GM18870 (cell line): Measurements from ENCODE around the gene CHRFAM7A.
"Not testable (repeated sequence)": the region's sequence is repeated elsewhere in the genome, so short reads cannot be mapped to it uniquely, and the experiment has no call there.

ENCODE experiments used
- ATAC-seq: cut with Tn5 transposase; IDR thresholded peaks from one replicate; pipeline ENCODE4 v1.9.1; 2021; ENCODE audit warnings: moderate library complexity; ENCODE audit not compliant: unreplicated experiment

CHRFAM7A gene

DNA sequence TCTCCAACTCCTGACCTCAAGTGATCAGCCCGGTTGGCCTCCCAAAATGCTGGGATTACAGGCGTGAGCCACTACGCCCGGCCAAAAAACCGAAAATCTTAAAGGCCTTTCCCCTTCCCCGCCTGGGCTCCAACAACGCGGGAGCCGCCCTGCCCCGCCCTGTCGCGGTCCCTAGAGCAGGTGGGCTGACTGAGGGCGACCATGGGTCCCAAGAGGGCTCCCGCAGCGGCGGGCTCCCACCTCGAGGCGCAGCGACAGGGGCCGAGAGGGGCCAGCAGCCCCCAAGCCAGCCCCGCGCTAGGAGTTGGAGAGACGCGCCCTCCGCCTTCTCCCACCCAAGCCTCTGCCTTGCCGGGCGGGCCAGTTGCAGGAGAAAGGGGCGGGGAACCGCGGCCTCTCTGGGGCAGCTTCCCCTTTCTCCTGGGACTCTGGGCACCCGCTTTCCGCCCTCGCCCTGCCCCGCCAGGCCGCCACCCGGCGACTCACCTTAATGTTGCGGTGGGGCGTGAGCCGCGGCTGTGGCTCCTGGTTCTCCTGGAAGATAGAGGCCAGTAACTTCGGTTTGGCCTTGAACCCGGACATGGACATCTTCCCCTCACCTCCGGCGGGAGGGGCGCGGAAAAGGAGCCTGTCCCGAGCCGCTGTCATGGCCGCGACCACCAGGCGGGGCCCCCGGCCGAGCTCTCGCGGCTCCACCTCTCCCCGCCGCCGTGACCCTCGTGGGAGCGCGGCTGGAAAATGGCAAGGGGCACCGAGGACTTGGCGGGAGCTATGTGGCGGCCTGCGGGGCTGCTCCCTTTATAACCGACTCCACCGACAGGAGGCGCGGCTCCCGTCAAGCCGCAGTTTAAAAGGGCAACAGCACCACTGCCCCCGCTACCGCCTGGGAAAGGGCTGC lies at the start of gene CHRFAM7A:
CHRFAM7A (minus strand) TSS at position 775 of the 898 bp plus-strand sequence. CDS start 10,189 bp downstream, outside the sequence.
- not testable (repeated sequence) for ATAC-seq

DNA sequence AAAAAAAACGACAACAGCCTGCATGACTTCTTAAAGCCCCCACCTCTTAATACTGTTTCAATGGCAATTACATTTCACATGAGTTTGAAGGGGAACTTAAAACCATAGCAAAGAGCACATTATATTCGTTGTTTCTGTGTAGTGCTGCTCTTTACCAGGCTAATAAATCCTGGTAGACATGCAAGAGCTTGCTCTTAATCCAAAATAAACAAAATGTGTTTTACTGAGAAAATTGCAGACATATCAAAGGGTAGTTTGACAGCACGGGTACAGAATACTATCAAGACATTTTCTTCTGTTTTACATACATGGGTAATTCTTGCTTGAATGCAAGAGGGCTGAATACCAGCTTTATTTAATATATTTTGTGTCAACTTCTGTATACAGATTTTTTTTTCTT lies 45.0 kb upstream of the CHRFAM7A start:
- not testable (repeated sequence) for ATAC-seq

GRCh38 chr15:30435878-30436277 lies 42.5 kb upstream of the CHRFAM7A start:
- not testable (repeated sequence) for ATAC-seq

- ATAC-seq: not testable (repeated sequence)
Measured at GRCh38 chr15:30420723-30421122, 27.4 kb upstream of the CHRFAM7A start.

GRCh38 chr15:30414160-30414559 lies 20.8 kb upstream of the CHRFAM7A start, which contains the start of gene GOLGA8R:
TSS of gene GOLGA8R (minus strand) at chr15:30414260. CDS start at chr15:30414162, 98 bp downstream.
- ATAC-seq: not testable (repeated sequence)

- not testable (repeated sequence) for ATAC-seq
Measured at GRCh38 chr15:30407636-30408035, 14.3 kb upstream of the CHRFAM7A start.

- not testable (repeated sequence) for ATAC-seq
Measured at GRCh38 chr15:30398988-30399387, 5.6 kb upstream of the CHRFAM7A start.

DNA sequence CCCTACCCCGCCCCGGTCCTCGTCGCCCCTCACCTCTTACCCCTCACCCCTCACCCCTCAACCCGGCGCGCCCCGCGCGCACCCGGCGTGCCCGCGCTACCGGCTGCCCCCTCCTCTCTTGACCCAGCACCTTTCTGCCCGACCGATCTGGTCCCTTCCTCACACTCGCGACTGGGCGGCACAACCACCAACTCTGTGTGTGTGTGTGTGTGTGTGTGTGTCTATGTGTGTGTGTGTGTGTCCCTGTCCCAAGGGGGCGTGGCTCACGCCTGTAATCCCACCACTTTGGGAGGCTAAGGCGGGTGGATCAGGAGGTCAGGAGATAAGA lies 288 bp upstream of the CHRFAM7A start:
- ATAC-seq: not testable (repeated sequence)

DNA sequence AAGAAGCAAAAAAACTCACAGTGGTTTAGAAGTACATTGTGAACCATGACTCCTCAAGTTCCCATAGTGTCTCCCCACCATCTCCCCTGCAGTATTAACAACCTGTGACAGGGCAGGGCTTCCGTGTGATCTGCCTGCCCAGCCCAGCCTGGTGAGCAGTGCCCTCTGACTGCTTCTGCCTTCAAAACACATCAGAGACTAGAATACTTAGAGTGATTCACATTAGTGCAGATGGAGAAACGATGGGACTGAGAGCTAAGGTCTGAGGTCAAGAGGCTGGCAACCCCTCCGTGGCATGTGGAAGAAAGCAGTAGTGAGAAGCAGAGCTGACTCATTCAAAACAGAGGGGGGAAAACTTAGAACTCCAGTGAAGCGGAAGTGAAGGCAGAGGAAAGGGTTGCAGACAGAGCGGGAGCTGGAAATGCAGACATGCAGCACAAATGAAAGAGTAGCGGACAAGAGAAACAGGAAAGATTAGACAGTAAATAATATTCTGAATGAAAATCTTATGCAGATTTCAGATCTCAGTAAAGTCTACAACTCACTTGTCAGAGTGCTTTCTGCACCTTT lies 6.9 kb downstream of the CHRFAM7A start:
- not testable (repeated sequence) for ATAC-seq

GRCh38 chr15:30377082-30377413 lies 16.3 kb downstream of the CHRFAM7A start:
- ATAC-seq: not testable (repeated sequence)

DNA sequence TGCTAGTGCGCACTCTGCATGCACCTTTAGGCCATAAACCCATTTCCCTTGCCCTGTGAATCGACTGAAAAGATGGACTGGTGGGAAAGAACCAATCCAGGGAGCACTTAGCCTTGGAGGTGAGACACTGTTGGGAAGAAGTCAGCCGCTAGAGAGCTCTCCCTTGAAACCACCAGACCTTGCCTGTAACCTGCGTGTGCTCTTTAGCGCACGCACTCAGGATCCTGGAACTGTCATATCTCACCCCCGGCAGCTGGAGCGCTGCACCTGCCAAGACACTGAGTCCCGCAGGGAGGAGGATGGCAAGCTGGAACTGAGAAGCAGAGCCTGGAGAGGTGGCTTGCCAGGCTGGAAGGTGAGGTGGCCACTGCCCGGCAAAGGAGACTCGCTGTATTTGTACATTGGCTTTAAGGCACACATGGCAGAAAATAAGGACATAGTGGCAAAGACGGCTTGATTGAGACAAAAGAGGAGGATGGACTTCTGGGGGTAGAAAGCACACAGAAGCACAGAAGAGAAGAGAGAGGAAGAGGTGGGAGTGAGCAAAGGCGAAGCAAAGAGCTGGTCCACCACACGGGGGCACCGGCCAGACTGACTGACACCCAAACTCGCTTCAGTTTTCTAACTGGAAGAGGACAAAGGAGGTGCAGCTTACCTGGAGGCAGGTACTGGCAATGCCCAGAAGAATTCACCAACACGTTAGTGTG lies 16.8 kb downstream of the CHRFAM7A start:
- ATAC-seq: not testable (repeated sequence)

GRCh38 chr15:30375872-30376271 lies 17.5 kb downstream of the CHRFAM7A start:
- ATAC-seq: not testable (repeated sequence)

DNA sequence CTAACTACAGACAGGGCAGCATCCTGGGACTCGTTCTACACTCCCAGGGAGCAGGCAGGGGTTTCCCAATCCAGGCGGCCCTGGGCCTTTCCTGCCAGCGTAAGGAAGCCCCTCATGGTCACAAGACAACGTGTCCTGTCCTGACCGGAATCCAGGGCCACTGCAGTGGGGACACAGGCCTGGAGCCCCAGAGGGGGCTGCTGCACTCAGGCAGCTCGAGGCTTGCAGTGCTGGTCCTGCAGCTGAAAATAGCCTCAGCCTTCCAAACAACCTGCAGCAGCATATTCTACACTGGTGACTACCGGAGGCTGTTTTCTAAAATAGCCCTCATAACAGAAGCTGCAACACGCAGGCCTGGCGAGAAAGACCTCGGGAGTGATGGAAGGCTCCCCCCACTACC lies 18.5 kb downstream of the CHRFAM7A start:
- not testable (repeated sequence) for ATAC-seq

DNA sequence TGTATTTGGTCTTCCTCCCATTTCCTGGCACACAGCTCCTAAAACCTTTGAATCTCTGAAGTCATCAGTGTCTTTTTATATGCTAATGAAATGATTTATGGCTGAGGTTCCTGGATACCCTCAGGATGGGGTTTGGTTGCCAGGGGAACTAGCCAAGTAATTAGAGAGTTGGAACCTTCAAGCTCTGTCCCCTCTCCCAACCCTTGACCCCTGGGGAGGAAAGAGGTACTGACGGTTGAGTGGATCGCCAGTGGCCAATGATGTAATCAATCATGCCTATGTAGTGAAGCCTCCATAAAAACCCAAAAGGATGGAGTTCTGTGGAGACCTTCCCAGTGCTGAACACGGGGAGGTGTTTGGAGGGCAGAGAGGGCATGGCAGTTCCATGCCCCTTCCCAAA lies 25.1 kb downstream of the CHRFAM7A start:
- not testable (repeated sequence) for ATAC-seq

DNA sequence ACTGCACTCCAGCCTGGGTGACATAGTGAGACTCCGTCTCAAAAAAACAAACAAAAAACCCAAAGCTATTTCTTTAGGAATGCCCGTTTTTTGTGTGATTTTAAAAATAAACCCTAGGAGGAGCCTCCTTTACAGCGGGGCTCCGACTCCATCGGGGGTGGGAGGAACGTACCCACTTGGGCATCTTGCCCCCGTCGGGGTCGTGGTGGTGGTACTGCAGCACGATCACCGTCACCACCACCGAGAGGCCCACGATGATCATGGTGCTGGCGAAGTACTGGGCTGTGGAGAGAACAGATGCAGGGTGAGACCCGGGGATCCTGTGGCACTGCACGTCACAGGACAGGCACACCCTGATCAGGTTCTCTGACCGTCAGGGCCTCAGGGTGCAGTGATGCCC lies 26.1 kb downstream of the CHRFAM7A start:
- ATAC-seq: not testable (repeated sequence)

DNA sequence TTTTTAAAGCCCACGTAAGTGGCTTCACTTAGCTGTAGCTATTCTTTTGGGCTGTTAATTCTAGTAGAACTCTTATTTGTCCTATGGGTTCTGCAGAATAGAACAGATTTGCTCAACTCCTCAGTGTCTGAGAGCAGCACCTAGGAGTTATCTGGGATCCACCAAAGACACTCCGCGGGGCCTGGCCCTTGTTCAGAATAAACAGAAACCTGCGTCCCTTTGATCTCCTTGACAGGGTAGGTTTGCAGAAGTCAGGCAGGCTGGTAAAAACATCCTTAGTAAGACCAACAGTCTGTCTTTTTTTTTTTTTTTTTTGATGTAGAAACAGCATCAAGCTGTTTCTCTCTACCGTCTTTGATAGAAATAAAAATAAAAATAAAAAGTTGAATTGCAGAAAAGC lies 31.9 kb downstream of the CHRFAM7A start:
- not testable (repeated sequence) for ATAC-seq

- ATAC-seq: not testable (repeated sequence)
Measured at GRCh38 chr15:30360990-30361389, 32.4 kb downstream of the CHRFAM7A start.

GRCh38 chr15:30355043-30355442 lies 38.3 kb downstream of the CHRFAM7A start:
- ATAC-seq: not testable (repeated sequence)

- not testable (repeated sequence) for ATAC-seq
Measured at GRCh38 chr15:30349803-30350202, 43.5 kb downstream of the CHRFAM7A start.

DNA sequence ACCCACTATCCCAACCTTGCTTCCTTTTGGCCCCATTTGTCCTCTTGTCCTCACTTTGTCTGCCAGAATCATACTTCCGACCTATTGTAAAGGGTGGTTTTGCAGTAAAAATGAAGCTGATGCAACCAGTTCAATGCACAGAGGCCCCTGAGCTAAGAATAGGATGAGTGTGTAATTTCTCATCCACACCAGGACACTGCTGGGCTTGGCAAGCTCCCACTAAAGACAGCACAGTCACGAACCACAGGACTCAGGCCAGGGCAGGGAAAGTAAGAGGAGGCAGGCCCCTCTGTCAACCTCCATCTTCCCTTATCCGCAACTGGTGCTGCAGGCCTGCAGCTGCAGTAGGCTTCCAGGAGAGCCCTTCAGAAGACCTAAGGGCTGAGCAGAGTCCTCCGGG lies 56.8 kb downstream of the CHRFAM7A start:
- ATAC-seq: not testable (repeated sequence)

GRCh38 chr15:30334152-30334551 lies 59.2 kb downstream of the CHRFAM7A start:
- ATAC-seq: peak; percentile 45
